Measurements from ENCODE around the gene NPFF. TPM values are rescaled to one million over a fixed set of nuclear protein-coding genes. Genes with fewer than 3 reads are reported as not detected.
A peak's percentile ranks its signal among the peaks of the same experiment; 100 is the strongest.

Gene NPFF
- total RNA-seq, 1 experiment from 2014 or later: 0.59 TPM

DNA sequence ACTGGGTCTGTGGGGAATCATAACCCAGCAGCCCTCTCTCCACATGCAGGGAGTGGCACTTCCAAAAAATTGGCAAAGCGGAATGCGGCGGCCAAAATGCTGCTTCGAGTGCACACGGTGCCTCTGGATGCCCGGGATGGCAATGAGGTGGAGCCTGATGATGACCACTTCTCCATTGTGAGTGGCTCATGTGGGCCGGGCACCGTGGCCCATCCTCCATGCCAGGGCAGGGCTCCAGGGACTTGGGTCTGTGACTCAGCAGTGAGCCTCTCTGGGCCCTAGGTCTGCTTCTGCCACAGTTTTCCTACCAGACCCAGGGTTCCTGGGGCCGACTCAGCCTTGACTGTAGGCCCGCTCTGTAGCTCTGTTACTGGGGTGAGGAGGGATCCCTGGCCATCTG is 2.2 kb downstream of the NPFF start (continued):
- TF ChIP-seq, protein P1, sequence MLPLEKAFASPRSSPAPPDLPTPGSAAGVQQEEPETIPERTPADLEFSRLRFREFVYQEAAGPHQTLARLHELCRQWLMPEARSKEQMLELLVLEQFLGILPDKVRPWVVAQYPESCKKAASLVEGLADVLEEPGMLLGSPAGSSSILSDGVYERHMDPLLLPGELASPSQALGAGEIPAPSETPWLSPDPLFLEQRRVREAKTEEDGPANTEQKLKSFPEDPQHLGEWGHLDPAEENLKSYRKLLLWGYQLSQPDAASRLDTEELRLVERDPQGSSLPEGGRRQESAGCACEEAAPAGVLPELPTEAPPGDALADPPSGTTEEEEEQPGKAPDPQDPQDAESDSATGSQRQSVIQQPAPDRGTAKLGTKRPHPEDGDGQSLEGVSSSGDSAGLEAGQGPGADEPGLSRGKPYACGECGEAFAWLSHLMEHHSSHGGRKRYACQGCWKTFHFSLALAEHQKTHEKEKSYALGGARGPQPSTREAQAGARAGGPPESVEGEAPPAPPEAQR (CRISPR knock-in tag; IDR thresholded peaks at IDR 0.05): no peak

DNA sequence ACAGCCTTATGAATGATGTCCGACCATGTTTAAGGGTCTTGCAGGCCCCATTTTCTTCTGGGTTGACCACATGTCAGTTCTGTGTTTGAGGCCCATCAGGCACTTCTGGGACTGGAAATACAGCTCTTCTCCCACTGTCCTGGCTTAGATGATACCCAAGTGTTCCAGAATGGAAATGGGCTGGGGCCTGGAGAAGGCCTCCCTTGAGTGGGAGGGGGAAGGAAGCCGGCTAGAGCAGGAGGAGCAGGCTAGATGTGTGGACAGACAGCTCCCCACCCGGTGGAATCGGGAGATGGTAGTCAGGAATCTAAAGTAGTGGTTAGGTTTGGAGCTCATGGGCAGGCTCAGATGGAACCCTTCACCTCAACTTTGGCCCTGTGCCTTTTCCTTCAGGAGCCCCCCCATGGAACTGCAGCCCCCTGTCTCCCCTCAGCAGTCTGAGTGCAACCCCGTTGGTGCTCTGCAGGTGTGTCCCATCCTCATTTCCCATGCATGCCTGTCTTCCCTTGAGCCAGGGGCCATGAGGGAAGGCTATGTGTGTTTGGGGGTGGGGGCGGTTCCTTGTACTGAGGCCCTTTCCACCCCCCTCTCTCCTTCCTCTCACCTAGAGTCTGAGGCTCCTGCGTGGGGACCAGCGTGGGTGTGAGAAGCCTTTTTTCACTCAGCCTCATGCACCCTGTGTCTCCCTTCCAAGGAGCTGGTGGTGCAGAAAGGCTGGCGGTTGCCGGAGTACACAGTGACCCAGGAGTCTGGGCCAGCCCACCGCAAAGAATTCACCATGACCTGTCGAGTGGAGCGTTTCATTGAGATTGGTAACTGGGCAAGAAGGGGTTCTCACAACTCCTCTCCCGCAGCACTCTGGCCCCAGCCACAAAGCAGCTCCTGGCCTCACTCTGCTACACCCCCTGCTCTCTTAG is 3.0 kb downstream of the NPFF start:
- ATAC-seq (no peak), DNase-seq (ENCODE audit: low spot score) (no peak)
- H3K9me3 Mint-ChIP-seq: no peaks in the 10 kb centered on the region
- ChIA-PET CTCF (interaction anchor here (0.6 to 1.2 kb wide), 3 partner anchors 28 to 242 kb away, joined by 3 read pairs; partner anchors contain the start of gene AAAS), POLR2A (no interaction called here)
- H3K27ac Mint-ChIP-seq: no peak overlapping the region
- peaks cover 18% of the 10 kb centered on the region for H3K4me1 Mint-ChIP-seq
- H3K36me3 Mint-ChIP-seq: peaks cover 21% of the 10 kb centered on the region
- no peaks in the 10 kb centered on the region for H3K27me3 Mint-ChIP-seq (ENCODE audit: low read depth)
- no peak overlapping the region for H3K4me3 Mint-ChIP-seq
- no peak for TF ChIP-seq ZNF671 (CRISPR knock-in tag; IDR thresholded peaks at IDR 0.05)
- TF ChIP-seq, protein P2, sequence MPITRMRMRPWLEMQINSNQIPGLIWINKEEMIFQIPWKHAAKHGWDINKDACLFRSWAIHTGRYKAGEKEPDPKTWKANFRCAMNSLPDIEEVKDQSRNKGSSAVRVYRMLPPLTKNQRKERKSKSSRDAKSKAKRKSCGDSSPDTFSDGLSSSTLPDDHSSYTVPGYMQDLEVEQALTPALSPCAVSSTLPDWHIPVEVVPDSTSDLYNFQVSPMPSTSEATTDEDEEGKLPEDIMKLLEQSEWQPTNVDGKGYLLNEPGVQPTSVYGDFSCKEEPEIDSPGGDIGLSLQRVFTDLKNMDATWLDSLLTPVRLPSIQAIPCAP (CRISPR knock-in tag; IDR thresholded peaks at IDR 0.05): no peak

DNA sequence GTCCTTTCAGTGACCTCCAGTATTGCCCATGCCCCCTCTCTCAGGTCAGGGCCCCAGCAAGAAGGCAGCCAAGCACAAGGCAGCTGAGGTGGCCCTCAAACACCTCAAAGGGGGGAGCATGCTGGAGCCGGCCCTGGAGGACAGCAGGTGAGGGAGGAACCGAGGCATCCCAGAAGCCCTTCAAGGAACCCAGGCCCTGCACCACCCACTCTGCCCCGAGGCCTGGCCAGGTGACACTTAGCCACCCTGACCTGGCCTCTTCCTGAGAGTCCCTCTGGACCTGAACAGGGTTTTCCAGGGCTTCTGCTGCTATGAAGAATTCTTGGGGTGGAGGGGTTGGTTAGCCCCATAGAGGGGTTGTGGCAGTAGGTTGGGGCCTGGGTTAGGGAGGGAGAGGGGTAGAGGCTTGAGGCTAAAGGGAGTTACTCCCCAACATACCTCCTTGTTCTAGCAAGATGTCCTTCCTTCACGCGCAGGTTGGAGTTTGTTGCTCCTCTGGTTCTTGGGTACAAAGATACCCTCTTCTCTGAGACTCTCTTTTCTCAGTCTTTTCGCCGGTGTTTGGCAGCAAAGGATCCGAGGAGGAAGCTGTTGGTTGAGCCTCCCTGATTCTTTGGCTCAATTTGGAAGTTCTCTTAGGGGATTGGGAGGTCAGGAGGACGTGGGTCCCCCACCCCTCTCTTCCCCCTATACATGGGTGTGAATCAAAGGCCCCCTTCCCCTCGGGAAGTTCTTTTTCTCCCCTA is 4.1 kb downstream of the NPFF start:
- TF ChIP-seq, protein P3, sequence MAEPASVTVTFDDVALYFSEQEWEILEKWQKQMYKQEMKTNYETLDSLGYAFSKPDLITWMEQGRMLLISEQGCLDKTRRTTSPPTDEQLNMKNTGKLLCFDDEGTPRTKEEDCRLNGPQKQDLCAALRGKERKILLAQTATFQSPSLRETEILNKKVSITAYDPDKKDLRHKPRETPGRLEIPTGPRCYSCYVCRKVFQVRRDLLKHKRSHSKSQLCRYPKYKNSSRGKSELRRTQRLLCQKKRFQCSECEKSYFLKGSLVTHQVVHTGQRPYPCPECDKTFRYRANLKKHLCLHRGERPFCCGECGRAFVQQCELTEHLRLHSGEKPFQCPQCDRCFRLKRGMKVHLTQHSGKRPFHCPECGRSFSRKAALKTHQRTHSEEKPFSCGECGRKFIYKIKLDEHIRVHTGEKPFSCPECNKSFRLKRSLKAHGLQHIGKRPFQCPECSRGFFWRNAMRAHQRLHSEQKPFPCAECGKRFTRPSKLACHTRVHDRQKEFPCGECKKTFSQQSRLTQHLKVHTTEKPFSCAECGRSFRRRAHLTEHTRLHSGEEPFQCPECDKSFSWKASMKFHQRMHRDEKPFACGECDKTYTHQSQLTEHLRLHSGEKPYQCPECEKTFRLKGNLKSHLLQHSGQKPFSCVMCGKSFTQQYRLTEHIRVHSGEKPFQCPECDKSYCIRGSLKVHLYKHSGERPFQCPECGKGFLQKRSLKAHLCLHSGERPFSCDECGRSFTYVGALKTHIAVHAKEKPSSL (CRISPR knock-in tag; conservative IDR thresholded peaks at IDR 0.05): no peak
- TF ChIP-seq, protein P4, sequence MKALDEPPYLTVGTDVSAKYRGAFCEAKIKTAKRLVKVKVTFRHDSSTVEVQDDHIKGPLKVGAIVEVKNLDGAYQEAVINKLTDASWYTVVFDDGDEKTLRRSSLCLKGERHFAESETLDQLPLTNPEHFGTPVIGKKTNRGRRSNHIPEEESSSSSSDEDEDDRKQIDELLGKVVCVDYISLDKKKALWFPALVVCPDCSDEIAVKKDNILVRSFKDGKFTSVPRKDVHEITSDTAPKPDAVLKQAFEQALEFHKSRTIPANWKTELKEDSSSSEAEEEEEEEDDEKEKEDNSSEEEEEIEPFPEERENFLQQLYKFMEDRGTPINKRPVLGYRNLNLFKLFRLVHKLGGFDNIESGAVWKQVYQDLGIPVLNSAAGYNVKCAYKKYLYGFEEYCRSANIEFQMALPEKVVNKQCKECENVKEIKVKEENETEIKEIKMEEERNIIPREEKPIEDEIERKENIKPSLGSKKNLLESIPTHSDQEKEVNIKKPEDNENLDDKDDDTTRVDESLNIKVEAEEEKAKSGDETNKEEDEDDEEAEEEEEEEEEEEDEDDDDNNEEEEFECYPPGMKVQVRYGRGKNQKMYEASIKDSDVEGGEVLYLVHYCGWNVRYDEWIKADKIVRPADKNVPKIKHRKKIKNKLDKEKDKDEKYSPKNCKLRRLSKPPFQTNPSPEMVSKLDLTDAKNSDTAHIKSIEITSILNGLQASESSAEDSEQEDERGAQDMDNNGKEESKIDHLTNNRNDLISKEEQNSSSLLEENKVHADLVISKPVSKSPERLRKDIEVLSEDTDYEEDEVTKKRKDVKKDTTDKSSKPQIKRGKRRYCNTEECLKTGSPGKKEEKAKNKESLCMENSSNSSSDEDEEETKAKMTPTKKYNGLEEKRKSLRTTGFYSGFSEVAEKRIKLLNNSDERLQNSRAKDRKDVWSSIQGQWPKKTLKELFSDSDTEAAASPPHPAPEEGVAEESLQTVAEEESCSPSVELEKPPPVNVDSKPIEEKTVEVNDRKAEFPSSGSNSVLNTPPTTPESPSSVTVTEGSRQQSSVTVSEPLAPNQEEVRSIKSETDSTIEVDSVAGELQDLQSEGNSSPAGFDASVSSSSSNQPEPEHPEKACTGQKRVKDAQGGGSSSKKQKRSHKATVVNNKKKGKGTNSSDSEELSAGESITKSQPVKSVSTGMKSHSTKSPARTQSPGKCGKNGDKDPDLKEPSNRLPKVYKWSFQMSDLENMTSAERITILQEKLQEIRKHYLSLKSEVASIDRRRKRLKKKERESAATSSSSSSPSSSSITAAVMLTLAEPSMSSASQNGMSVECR (CRISPR knock-in tag; IDR thresholded peaks at IDR 0.05; ENCODE audit: borderline replicate concordance): 0 out of 2 replicates have a peak, but pooled peaks have one; percentile 30
- TF ChIP-seq, protein P5, sequence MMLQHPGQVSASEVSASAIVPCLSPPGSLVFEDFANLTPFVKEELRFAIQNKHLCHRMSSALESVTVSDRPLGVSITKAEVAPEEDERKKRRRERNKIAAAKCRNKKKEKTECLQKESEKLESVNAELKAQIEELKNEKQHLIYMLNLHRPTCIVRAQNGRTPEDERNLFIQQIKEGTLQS (CRISPR knock-in tag; conservative IDR thresholded peaks at IDR 0.05): no peak
- TF ChIP-seq MYBL2 (CRISPR knock-in tag; IDR thresholded peaks at IDR 0.05): no peak
- no peak for TF ChIP-seq ELF4 (CRISPR knock-in tag; IDR thresholded peaks at IDR 0.05; ENCODE audit: low read depth)
- DNase-seq (ENCODE audit: low spot score): no peak
- H3K4me3 Mint-ChIP-seq: no peak overlapping the region
- no peaks in the 10 kb centered on the region for H3K9me3 Mint-ChIP-seq
- no peak overlapping the region for H3K27ac Mint-ChIP-seq
- CTCF ChIA-PET: no interaction called here
- peaks cover 22% of the 10 kb centered on the region for H3K4me1 Mint-ChIP-seq
- no peaks in the 10 kb centered on the region for H3K27me3 Mint-ChIP-seq (ENCODE audit: low read depth)
- POLR2A ChIA-PET: no interaction called here
- peaks cover 21% of the 10 kb centered on the region for H3K36me3 Mint-ChIP-seq
- no peak for ATAC-seq
